HEK293 (cell line): ENCODE results near the gene RNF126.

Source experiments
- TCF7L2 ChIP-seq: IDR thresholded peaks from 2 replicates; pipeline ENCODE4 v1.6.1; 2011; ENCODE audit warnings: low read depth, mild to moderate bottlenecking, inconsistent platforms, low read length, moderate library complexity, borderline replicate concordance
- ZBTB20 ChIP-seq: fragments of 450-650 bp; formaldehyde crosslinking; IDR thresholded peaks from 2 replicates; pipeline ENCODE4 v1.5.1; 2016; ENCODE audit warnings: missing biosample characterization, missing genetic modification characterization
- ZBTB7A ChIP-seq: fragments of 450-650 bp; formaldehyde crosslinking; IDR thresholded peaks from 2 replicates; pipeline ENCODE4 v1.5.1; 2016; ENCODE audit warnings: low read depth, missing biosample characterization, missing genetic modification characterization
- ZNF202 ChIP-seq: fragments of 450-650 bp; formaldehyde crosslinking; IDR thresholded peaks from 2 replicates; pipeline ENCODE4 v1.5.1; 2016; ENCODE audit warnings: missing biosample characterization, missing genetic modification characterization, borderline replicate concordance
- ZNF302 ChIP-seq: fragments of 450-650 bp; formaldehyde crosslinking; IDR thresholded peaks from 2 replicates; pipeline ENCODE4 v1.5.1; 2016; ENCODE audit warnings: missing biosample characterization, missing genetic modification characterization, low read depth
- ZNF311 ChIP-seq: fragments of 450-650 bp; formaldehyde crosslinking; IDR thresholded peaks from 2 replicates; pipeline ENCODE4 v1.5.1; 2017; ENCODE audit warnings: missing biosample characterization, missing genetic modification characterization, borderline replicate concordance
- ZNF621 ChIP-seq: fragments of 450-650 bp; formaldehyde crosslinking; IDR thresholded peaks from 2 replicates; pipeline ENCODE4 v1.5.1; 2017; ENCODE audit warnings: missing biosample characterization, missing genetic modification characterization
- TF ChIP-seq, protein P1 (sequence below): fragments of 450-650 bp; formaldehyde crosslinking; IDR thresholded peaks from 2 replicates; pipeline ENCODE4; 2016; ENCODE audit warnings: missing biosample characterization, missing genetic modification characterization
- TF ChIP-seq, protein P2 (sequence below): fragments of 450-650 bp; formaldehyde crosslinking; IDR thresholded peaks from 2 replicates; pipeline ENCODE4 v1.5.1; 2016; ENCODE audit warnings: missing biosample characterization, missing genetic modification characterization
- TF ChIP-seq, protein P3 (sequence below): IDR thresholded peaks from 2 replicates; pipeline ENCODE4 v1.6.1; 2011; ENCODE audit warnings: mild to moderate bottlenecking, low read depth, low read length, borderline replicate concordance
- TF ChIP-seq, protein P4 (sequence below): fragments of 450-650 bp; formaldehyde crosslinking; IDR thresholded peaks from 2 replicates; pipeline ENCODE4 v1.5.1; 2016; ENCODE audit warnings: missing biosample characterization, missing genetic modification characterization, borderline replicate concordance
- TF ChIP-seq, protein P5 (sequence below): fragments of 450-650 bp; formaldehyde crosslinking; IDR thresholded peaks from 2 replicates; pipeline ENCODE4 v1.5.1; 2017; ENCODE audit warnings: missing biosample characterization, missing genetic modification characterization
- TF ChIP-seq, protein P6 (sequence below): fragments of 450-650 bp; formaldehyde crosslinking; IDR thresholded peaks from 2 replicates; pipeline ENCODE4 v1.5.1; 2016; ENCODE audit warnings: missing biosample characterization, missing genetic modification characterization

DNA sequence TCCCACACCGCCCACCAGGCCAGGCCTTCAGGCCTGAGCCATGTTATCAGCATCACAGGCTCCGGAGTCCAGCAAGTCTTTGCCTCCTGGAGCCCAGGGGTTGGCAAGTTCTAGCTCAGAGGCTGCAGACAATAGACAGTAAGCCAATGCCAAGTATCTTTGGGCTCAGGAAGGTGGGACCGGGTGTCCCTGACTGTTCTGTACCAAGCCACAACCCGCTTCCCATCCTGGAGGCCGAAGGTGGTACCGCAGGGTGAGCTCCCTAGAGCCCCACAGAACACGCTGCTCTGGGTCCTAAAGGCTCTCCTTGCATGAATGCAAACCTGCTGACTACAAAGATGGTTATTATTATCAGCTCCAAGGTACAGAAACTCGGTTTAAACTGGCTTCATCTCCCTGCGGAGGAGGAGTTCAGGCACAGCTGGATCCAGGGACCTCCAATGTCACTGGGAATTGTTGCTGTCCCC is 7.6 kb upstream of the RNF126 start:
- TF ChIP-seq, protein P1, sequence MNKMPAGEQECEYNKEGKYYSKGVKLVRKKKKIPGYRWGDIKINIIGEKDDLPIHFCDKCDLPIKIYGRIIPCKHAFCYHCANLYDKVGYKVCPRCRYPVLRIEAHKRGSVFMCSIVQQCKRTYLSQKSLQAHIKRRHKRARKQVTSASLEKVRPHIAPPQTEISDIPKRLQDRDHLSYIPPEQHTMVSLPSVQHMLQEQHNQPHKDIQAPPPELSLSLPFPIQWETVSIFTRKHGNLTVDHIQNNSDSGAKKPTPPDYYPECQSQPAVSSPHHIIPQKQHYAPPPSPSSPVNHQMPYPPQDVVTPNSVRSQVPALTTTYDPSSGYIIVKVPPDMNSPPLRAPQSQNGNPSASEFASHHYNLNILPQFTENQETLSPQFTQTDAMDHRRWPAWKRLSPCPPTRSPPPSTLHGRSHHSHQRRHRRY (tag by site-specific recombination) = no peak
- TF ChIP-seq ZNF302 (tag by site-specific recombination) = no peak
- TF ChIP-seq ZBTB20 (tag by site-specific recombination) = no peak
- TF ChIP-seq, protein P2, sequence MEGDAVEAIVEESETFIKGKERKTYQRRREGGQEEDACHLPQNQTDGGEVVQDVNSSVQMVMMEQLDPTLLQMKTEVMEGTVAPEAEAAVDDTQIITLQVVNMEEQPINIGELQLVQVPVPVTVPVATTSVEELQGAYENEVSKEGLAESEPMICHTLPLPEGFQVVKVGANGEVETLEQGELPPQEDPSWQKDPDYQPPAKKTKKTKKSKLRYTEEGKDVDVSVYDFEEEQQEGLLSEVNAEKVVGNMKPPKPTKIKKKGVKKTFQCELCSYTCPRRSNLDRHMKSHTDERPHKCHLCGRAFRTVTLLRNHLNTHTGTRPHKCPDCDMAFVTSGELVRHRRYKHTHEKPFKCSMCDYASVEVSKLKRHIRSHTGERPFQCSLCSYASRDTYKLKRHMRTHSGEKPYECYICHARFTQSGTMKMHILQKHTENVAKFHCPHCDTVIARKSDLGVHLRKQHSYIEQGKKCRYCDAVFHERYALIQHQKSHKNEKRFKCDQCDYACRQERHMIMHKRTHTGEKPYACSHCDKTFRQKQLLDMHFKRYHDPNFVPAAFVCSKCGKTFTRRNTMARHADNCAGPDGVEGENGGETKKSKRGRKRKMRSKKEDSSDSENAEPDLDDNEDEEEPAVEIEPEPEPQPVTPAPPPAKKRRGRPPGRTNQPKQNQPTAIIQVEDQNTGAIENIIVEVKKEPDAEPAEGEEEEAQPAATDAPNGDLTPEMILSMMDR (tag by site-specific recombination) = no peak
- TF ChIP-seq, protein P3, sequence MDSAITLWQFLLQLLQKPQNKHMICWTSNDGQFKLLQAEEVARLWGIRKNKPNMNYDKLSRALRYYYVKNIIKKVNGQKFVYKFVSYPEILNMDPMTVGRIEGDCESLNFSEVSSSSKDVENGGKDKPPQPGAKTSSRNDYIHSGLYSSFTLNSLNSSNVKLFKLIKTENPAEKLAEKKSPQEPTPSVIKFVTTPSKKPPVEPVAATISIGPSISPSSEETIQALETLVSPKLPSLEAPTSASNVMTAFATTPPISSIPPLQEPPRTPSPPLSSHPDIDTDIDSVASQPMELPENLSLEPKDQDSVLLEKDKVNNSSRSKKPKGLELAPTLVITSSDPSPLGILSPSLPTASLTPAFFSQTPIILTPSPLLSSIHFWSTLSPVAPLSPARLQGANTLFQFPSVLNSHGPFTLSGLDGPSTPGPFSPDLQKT = no peak
- TF ChIP-seq ZNF202 = no peak
- TF ChIP-seq, protein P4, sequence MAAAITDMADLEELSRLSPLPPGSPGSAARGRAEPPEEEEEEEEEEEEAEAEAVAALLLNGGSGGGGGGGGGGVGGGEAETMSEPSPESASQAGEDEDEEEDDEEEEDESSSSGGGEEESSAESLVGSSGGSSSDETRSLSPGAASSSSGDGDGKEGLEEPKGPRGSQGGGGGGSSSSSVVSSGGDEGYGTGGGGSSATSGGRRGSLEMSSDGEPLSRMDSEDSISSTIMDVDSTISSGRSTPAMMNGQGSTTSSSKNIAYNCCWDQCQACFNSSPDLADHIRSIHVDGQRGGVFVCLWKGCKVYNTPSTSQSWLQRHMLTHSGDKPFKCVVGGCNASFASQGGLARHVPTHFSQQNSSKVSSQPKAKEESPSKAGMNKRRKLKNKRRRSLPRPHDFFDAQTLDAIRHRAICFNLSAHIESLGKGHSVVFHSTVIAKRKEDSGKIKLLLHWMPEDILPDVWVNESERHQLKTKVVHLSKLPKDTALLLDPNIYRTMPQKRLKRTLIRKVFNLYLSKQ (tag by site-specific recombination) = no peak
- no peak for TF ChIP-seq ZNF311 (tag by site-specific recombination)
- TF ChIP-seq, protein P5, sequence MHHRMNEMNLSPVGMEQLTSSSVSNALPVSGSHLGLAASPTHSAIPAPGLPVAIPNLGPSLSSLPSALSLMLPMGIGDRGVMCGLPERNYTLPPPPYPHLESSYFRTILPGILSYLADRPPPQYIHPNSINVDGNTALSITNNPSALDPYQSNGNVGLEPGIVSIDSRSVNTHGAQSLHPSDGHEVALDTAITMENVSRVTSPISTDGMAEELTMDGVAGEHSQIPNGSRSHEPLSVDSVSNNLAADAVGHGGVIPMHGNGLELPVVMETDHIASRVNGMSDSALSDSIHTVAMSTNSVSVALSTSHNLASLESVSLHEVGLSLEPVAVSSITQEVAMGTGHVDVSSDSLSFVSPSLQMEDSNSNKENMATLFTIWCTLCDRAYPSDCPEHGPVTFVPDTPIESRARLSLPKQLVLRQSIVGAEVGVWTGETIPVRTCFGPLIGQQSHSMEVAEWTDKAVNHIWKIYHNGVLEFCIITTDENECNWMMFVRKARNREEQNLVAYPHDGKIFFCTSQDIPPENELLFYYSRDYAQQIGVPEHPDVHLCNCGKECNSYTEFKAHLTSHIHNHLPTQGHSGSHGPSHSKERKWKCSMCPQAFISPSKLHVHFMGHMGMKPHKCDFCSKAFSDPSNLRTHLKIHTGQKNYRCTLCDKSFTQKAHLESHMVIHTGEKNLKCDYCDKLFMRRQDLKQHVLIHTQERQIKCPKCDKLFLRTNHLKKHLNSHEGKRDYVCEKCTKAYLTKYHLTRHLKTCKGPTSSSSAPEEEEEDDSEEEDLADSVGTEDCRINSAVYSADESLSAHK (tag by site-specific recombination) = no peak
- TF ChIP-seq TCF7L2 = no peak
- TF ChIP-seq ZNF621 (tag by site-specific recombination) = no peak
- TF ChIP-seq ZBTB7A (tag by site-specific recombination) = no peak
- TF ChIP-seq, protein P6, sequence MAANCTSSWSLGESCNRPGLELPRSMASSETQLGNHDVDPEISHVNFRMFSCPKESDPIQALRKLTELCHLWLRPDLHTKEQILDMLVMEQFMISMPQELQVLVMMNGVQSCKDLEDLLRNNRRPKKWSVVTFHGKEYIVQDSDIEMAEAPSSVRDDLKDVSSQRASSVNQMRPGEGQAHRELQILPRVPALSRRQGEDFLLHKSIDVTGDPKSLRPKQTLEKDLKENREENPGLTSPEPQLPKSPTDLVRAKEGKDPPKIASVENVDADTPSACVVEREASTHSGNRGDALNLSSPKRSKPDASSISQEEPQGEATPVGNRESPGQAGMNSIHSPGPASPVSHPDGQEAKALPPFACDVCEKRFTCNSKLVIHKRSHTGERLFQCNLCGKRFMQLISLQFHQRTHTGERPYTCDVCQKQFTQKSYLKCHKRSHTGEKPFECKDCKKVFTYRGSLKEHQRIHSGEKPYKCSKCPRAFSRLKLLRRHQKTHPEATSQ = no peak
